Duodenal mucosa (tissue), 2 donors: ENCODE results near the gene CZIB.
A peak's percentile ranks its signal among the peaks of the same experiment; 100 is the strongest.
"Not testable (repeated sequence)": the region's sequence is repeated elsewhere in the genome, so short reads cannot be mapped to it uniquely, and the experiment has no call there.

Experiments used
- H3K27ac ChIP-seq: one replicate; pipeline ENCODE4 v1.7.0; 2013; ENCODE audit warnings: low read depth, low read length
- H3K27me3 ChIP-seq, 2 donors: one replicate each; pipeline ENCODE4 v1.7.0; 2013; ENCODE audit warnings: low read length in 2 of 2, control low read depth in 1 of 2; ENCODE audit not compliant: insufficient read depth in 2 of 2, control insufficient read depth in 1 of 2
- H3K36me3 ChIP-seq, 2 donors: one replicate each; pipeline ENCODE4 v1.7.0; 2013; ENCODE audit warnings: low read length in 2 of 2, control low read depth in 1 of 2; ENCODE audit not compliant: insufficient read depth in 2 of 2, control insufficient read depth in 1 of 2
- H3K4me1 ChIP-seq, 2 donors: one replicate each; pipeline ENCODE4 v1.7.0; 2013; ENCODE audit warnings: low read length in 2 of 2, control low read depth in 1 of 2; ENCODE audit not compliant: insufficient read depth in 2 of 2, control insufficient read depth in 1 of 2
- H3K4me3 ChIP-seq, 2 donors: one replicate each; pipeline ENCODE4 v1.7.0; 2013; ENCODE audit warnings: low read length in 2 of 2, low read depth in 1 of 2
- H3K9ac ChIP-seq, 2 donors: one replicate each; pipeline ENCODE4 v1.7.0; 2013; ENCODE audit warnings: low read length in 2 of 2, low read depth in 1 of 2
- H3K9me3 ChIP-seq, 2 donors: one replicate each; pipeline ENCODE4 v1.7.0; 2013; ENCODE audit warnings: low read length in 2 of 2, control low read depth in 1 of 2; ENCODE audit not compliant: control insufficient read depth in 1 of 2

CZIB gene

GRCh38 chr1:53206735-53207379 is 13.6 kb downstream of the CZIB start:
- Histone ChIP-seq H3K27ac (no peak overlapping the region), H3K4me3 (no peak overlapping the region), H3K36me3 (peaks cover 38 to 94% of the 10 kb centered on the region in 2 donors), H3K4me1 (no peaks in the 10 kb centered on the region), H3K27me3 (no peaks in the 10 kb centered on the region), H3K9me3 (peaks cover 8 to 9% of the 10 kb centered on the region in 2 donors), H3K9ac (no peak overlapping the region)

GRCh38 chr1:53206083-53206685 is 14.2 kb downstream of the CZIB start:
- H3K4me1 ChIP-seq, H3K9ac ChIP-seq, H3K27me3 ChIP-seq, H3K4me3 ChIP-seq, H3K27ac ChIP-seq, H3K9me3 ChIP-seq: not testable (repeated sequence)
- peaks cover 36 to 94% of the 10 kb centered on the region in 2 donors for H3K36me3 ChIP-seq

- not testable (repeated sequence) for H3K9ac ChIP-seq, H3K9me3 ChIP-seq, H3K27ac ChIP-seq, H3K27me3 ChIP-seq, H3K4me3 ChIP-seq, H3K4me1 ChIP-seq
- H3K36me3 ChIP-seq: peaks cover 29 to 94% of the 10 kb centered on the region in 2 donors
Observed at GRCh38 chr1:53205496-53205895, 14.9 kb downstream of the CZIB start.

GRCh38 chr1:53203466-53203865 is 17.0 kb downstream of the CZIB start:
- Histone ChIP-seq H3K9me3 (peaks cover 8 to 9% of the 10 kb centered on the region in 2 donors), H3K27ac (no peak overlapping the region), H3K27me3 (no peaks in the 10 kb centered on the region), H3K4me1 (peaks cover 3 to 6% of the 10 kb centered on the region in 2 donors), H3K4me3 (no peak overlapping the region), H3K9ac (no peak overlapping the region), H3K36me3 (peaks cover 22 to 76% of the 10 kb centered on the region in 2 donors)

GRCh38 chr1:53198241-53198651 is 22.2 kb downstream of the CZIB start:
- H3K9me3 ChIP-seq: no peaks in the 10 kb centered on the region
- peaks cover 8 to 29% of the 10 kb centered on the region in 2 donors for H3K36me3 ChIP-seq
- H3K4me3 ChIP-seq: peak overlapping the region in 1 of 2 donors; percentile 94
- H3K4me1 ChIP-seq: peaks cover 24 to 26% of the 10 kb centered on the region in 2 donors
- H3K27ac ChIP-seq: no peak overlapping the region
- peak overlapping the region; percentile 90 to 94 for H3K9ac ChIP-seq
- H3K27me3 ChIP-seq: no peaks in the 10 kb centered on the region

- Histone ChIP-seq H3K4me3 (peak overlapping the region; percentile 79 to 94), H3K36me3 (peaks cover 7 to 22% of the 10 kb centered on the region in 2 donors), H3K27ac (peak overlapping the region; percentile 94), H3K27me3 (no peaks in the 10 kb centered on the region), H3K9me3 (no peaks in the 10 kb centered on the region), H3K9ac (peak overlapping the region; percentile 90 to 94), H3K4me1 (peaks cover 24 to 26% of the 10 kb centered on the region in 2 donors)
Observed at GRCh38 chr1:53197291-53198200, 22.9 kb downstream of the CZIB start.

GRCh38 chr1:53196485-53197290 is 23.7 kb downstream of the CZIB start, which contains the start of gene CPT2:
Gene CPT2, plus strand, starts transcription at chr1:53196824. Its CDS starts 120 bp downstream, at chr1:53196944.
- peaks cover 24 to 26% of the 10 kb centered on the region in 2 donors for H3K4me1 ChIP-seq
- H3K9me3 ChIP-seq: no peaks in the 10 kb centered on the region
- no peaks in the 10 kb centered on the region for H3K27me3 ChIP-seq
- peak within 1 kb of the TSS; percentile 90 to 94 for H3K9ac ChIP-seq
- peaks cover 0 to 13% of the 10 kb centered on the region in 2 donors for H3K36me3 ChIP-seq
- H3K27ac ChIP-seq: peak within 1 kb of the TSS; percentile 94
- peak within 1 kb of the TSS; percentile 79 to 94 for H3K4me3 ChIP-seq

- Histone ChIP-seq H3K9me3 (no peaks in the 10 kb centered on the region), H3K27me3 (no peaks in the 10 kb centered on the region), H3K4me3 (peak overlapping the region; percentile 79 to 94), H3K36me3 (peaks cover 0 to 7% of the 10 kb centered on the region in 2 donors), H3K9ac (peak overlapping the region; percentile 90 to 94), H3K27ac (no peak overlapping the region), H3K4me1 (peaks cover 24 to 26% of the 10 kb centered on the region in 2 donors)
Observed at GRCh38 chr1:53196017-53196484, 24.4 kb downstream of the CZIB start.

- Histone ChIP-seq H3K9ac (no peak overlapping the region), H3K4me1 (peaks cover 25 to 26% of the 10 kb centered on the region in 2 donors), H3K27ac (no peak overlapping the region), H3K27me3 (no peaks in the 10 kb centered on the region), H3K36me3 (peaks cover 0 to under 1% of the 10 kb centered on the region in 2 donors), H3K9me3 (no peaks in the 10 kb centered on the region), H3K4me3 (peak overlapping the region in 1 of 2 donors; percentile 79)
Observed at GRCh38 chr1:53195246-53196016, 25.0 kb downstream of the CZIB start.
